ENCODE data around the gene ACBD4.
A peak's percentile ranks its signal among the peaks of the same experiment; 100 is the strongest.

ACBD4 gene

GRCh38 chr17:45103269-45103795 lies 32.2 kb upstream of the ACBD4 start:
- no peak overlapping the region for H3K4me3 ChIP-seq (ENCODE audit: control insufficient read depth, low read depth, low read length)
- no peak for DNase-seq (ENCODE audit: low read depth)
- TF ChIP-seq, protein P1, sequence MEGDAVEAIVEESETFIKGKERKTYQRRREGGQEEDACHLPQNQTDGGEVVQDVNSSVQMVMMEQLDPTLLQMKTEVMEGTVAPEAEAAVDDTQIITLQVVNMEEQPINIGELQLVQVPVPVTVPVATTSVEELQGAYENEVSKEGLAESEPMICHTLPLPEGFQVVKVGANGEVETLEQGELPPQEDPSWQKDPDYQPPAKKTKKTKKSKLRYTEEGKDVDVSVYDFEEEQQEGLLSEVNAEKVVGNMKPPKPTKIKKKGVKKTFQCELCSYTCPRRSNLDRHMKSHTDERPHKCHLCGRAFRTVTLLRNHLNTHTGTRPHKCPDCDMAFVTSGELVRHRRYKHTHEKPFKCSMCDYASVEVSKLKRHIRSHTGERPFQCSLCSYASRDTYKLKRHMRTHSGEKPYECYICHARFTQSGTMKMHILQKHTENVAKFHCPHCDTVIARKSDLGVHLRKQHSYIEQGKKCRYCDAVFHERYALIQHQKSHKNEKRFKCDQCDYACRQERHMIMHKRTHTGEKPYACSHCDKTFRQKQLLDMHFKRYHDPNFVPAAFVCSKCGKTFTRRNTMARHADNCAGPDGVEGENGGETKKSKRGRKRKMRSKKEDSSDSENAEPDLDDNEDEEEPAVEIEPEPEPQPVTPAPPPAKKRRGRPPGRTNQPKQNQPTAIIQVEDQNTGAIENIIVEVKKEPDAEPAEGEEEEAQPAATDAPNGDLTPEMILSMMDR (IDR thresholded peaks at IDR 0.05; ENCODE audit: control insufficient read depth, insufficient read depth, low read depth, low read length, missing control alignments), result no peak

DNA sequence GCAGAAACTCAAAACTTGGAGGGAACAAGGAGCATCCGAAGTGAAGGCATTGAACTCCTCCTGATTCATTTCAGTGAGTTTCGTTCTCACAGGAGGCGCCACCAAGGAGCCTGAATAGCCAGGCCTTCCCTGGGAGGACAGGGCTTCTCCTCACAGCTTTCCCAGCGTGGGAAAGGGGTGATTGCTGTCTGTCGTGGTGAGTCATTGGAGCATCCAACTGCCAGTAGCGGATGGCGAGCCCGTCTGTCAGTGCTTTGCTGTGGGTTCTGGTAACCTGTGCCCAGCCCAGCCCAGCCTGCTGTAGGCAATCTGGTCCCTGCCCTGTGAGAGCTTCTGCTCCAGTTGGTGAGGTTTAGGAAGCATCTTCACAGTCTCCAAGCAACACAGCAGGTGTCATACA lies 31.5 kb upstream of the ACBD4 start:
- no peak for DNase-seq (ENCODE audit: low read depth)
- no peak overlapping the region for H3K4me3 ChIP-seq (ENCODE audit: control insufficient read depth, low read depth, low read length)
- TF ChIP-seq, protein P1 (IDR thresholded peaks at IDR 0.05; ENCODE audit: control insufficient read depth, insufficient read depth, low read depth, low read length, missing control alignments), result no peak

DNA sequence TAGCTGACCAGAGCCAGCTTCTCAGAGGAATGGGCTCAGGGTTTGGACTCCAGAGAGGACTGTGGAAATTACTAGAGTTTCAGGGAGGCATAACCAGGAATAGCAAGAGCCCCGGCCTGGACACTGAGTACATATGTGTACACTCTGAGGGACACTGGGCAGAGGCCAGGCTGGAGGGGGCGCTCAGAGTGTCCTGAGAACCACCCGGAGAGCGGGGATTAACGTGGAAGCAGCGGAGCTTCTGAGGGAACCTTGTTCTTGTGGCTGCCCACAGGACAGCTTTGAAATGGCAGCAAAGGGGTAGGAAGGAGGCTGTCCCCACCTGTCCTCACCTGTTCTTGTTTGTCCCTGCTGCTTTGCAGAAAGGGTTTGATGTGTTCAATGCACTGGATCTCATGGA lies 31.0 kb upstream of the ACBD4 start:
- TF ChIP-seq, protein P1 (IDR thresholded peaks at IDR 0.05; ENCODE audit: control insufficient read depth, insufficient read depth, low read depth, low read length, missing control alignments), result no peak
- no peak for DNase-seq (ENCODE audit: low read depth)

GRCh38 chr17:45104907-45105624 lies 30.4 kb upstream of the ACBD4 start:
- TF ChIP-seq, protein P1 (IDR thresholded peaks at IDR 0.05; ENCODE audit: control insufficient read depth, insufficient read depth, low read depth, low read length, missing control alignments), result peak; percentile 4
- DNase-seq (ENCODE audit: low read depth), result no peak
- H3K4me3 ChIP-seq (ENCODE audit: control insufficient read depth, low read depth, low read length), result no peak overlapping the region

More for the DNA sequence above, 31.0 kb upstream of the ACBD4 start:
- no peak overlapping the region for H3K4me3 ChIP-seq (ENCODE audit: control insufficient read depth, low read depth, low read length)

DNA sequence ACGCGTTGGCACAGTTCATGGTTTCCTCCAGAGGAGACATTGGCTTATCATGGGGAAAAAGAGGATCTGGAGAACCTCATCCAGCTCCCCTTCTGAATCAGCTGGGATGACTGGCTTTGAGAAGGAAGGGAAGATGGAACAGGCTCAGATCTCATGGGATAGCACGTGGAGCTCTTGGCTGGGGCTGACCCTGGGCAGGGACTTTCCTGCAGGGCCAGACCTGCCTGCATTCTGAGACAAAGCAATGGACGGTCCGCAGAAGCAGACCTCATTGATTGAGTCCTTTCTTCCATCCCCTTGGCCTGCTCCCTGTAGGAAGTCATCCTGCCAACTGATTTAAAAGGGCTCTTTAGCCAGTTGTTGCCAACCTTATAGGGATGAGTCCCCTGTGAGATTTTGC lies 29.4 kb upstream of the ACBD4 start:
- no peak overlapping the region for H3K4me3 ChIP-seq (ENCODE audit: control insufficient read depth, low read depth, low read length)
- TF ChIP-seq, protein P1 (IDR thresholded peaks at IDR 0.05; ENCODE audit: control insufficient read depth, insufficient read depth, low read depth, low read length, missing control alignments), result no peak
- DNase-seq (ENCODE audit: low read depth), result no peak

DNA sequence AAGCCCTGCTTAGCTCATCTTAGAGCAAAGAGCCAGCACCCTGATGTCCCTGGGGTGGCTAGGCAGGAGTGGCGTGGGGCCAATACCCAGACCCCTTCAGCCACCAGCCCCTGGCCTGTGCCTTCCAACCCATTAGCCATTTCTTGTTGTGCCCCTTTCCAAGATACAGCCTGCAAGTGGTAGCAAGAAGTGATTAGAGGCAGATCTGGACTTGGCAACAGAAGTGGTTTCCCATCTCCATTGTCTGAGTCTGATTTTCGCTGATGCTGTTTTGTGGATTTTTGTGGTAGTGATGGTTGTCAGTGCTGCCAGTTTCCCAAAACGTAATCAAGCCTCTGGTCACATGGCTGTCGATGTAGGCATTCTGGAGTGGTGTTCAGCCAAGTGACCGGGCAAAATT lies 28.9 kb upstream of the ACBD4 start:
- no peak overlapping the region for H3K4me3 ChIP-seq (ENCODE audit: control insufficient read depth, low read depth, low read length)
- no peak for DNase-seq (ENCODE audit: low read depth)
- TF ChIP-seq, protein P1 (IDR thresholded peaks at IDR 0.05; ENCODE audit: control insufficient read depth, insufficient read depth, low read depth, low read length, missing control alignments), result no peak
